HepG2 (cell line): ENCODE measurements around the gene MAPK8IP3. TPM values are rescaled to one million over a fixed set of nuclear protein-coding genes. Genes with fewer than 3 reads are reported as not detected.

Experiments
- ATAC-seq: fragments of 200-7000 bp; cut with Tn5 transposase; 3 replicates; pipeline ENCODE4 v1.9.1; 2020; ENCODE audit warnings: mild to moderate bottlenecking, moderate library complexity
- BruUV-seq: library from RNA; stranded (reverse); fragments of 400-500 nt; replicated peaks from 2 replicates; lab custom pipeline; 2021; lab: Mats Ljungman, UMichigan
- CTCF ChIA-PET: fragments of 300-600 bp; formaldehyde crosslinking; extraction: SDS; loops from one replicate; lab custom pipeline; 2021; ENCODE audit warnings: low total read pairs, inconsistent platforms, low intra/inter-chr PET ratio; lab: Yijun Ruan, JAX
- POLR2A ChIA-PET: fragments of 350-600 bp; sonication (Branson Sonifier 250); formaldehyde crosslinking; loops from one replicate; lab custom pipeline; 2020; ENCODE audit warnings: antibody characterized with exemption, inconsistent platforms; lab: Yijun Ruan, JAX
- DNase-seq: peaks from one replicate; pipeline ENCODE4 v3.0.0-alpha.2; 2015; ENCODE audit warnings: low spot score
- FAIRE-seq: peaks from 3 replicates; lab custom pipeline; 2011; peaks lifted over from hg19 to GRCh38; lab: Jason Lieb, UNC
- H2AFZ ChIP-seq: one replicate; pipeline ENCODE4 v1.6.1; 2011; ENCODE audit warnings: low read length, inconsistent platforms
- H3K27ac ChIP-seq: fragments of 300-600 bp; 3 replicates; pipeline ENCODE4 v1.8.0; 2011; ENCODE audit warnings: mixed run types, mild to moderate bottlenecking, mixed read lengths, low read length, inconsistent platforms; ENCODE audit not compliant: insufficient read depth; ENCODE audit errors: extremely low read length
- H3K27me3 ChIP-seq, 2 experiments: fragments of 200-600 bp in 1 of 2; 2 replicates in 1 of 2; 3 replicates in 1 of 2; pipeline versions ENCODE4 v1.6.0 to v1.8.0; 2011; ENCODE audit warnings: low read length in 2 of 2, mild to moderate bottlenecking in 2 of 2, moderate library complexity in 2 of 2, inconsistent platforms in 1 of 2; ENCODE audit not compliant: insufficient read depth in 2 of 2, control insufficient read depth in 1 of 2
- H3K36me3 ChIP-seq, 2 experiments: fragments of 200-600 bp in 1 of 2; replicated peaks in 1 of 2; 2 replicates in 1 of 2; 3 replicates in 1 of 2; pipeline versions ENCODE4 v1.5.1 to v1.8.0; 2011; ENCODE audit warnings: low read length in 2 of 2, inconsistent platforms in 1 of 2; ENCODE audit not compliant: insufficient read depth in 2 of 2, control insufficient read depth in 1 of 2
- H3K4me1 ChIP-seq: 2 replicates; pipeline ENCODE4 v1.5.1; 2012; ENCODE audit warnings: low read length, inconsistent platforms; ENCODE audit not compliant: insufficient read depth
- H3K4me2 ChIP-seq: 2 replicates; pipeline ENCODE4 v1.6.0; 2011; ENCODE audit warnings: low read depth, low read length, inconsistent platforms
- H3K4me3 ChIP-seq, 3 experiments: fragments of 200-600 bp in 1 of 3; sonication (generic), shearing (Covaris generic) in 1 of 3; replicated peaks in 1 of 3; 2 replicates each; pipeline ENCODE4 v1.5.1; 2011 to 2016; ENCODE audit warnings: low read length in 3 of 3, inconsistent platforms in 2 of 3, low read depth in 2 of 3, mild to moderate bottlenecking in 2 of 3, control low read depth in 1 of 3, mixed read lengths in 1 of 3; ENCODE audit not compliant: insufficient read depth in 1 of 3
- H3K79me2 ChIP-seq: one replicate; pipeline ENCODE4 v1.6.1; 2011; ENCODE audit warnings: low read length, inconsistent platforms; ENCODE audit not compliant: insufficient read depth
- H3K9ac ChIP-seq: 2 replicates; pipeline ENCODE4 v1.6.0; 2011; ENCODE audit warnings: mild to moderate bottlenecking, low read depth, low read length, inconsistent platforms; ENCODE audit not compliant: insufficient read depth
- H3K9me3 ChIP-seq: 2 replicates; pipeline ENCODE4 v1.5.1; 2012; ENCODE audit warnings: mild to moderate bottlenecking, low read length
- H4K20me1 ChIP-seq: 2 replicates; pipeline ENCODE4 v1.6.0; 2011; ENCODE audit warnings: inconsistent platforms, mild to moderate bottlenecking, low read length, moderate library complexity; ENCODE audit not compliant: insufficient read depth
- EEA1 ChIP-seq: sonication (generic); formaldehyde crosslinking; IDR thresholded peaks from 2 replicates; pipeline ENCODE4 v1.5.1; 2020; ENCODE audit warnings: mild to moderate bottlenecking, missing genetic modification reagents, borderline replicate concordance
- KDM2A ChIP-seq: sonication (generic); formaldehyde crosslinking; IDR thresholded peaks from 2 replicates; pipeline ENCODE4 v1.4.0; 2020; ENCODE audit warnings: low read depth, missing genetic modification reagents, borderline replicate concordance
- NFATC3 ChIP-seq: sonication (generic); formaldehyde crosslinking; IDR thresholded peaks from 2 replicates; pipeline ENCODE4 v1.5.1; 2020; ENCODE audit warnings: mild to moderate bottlenecking, missing genetic modification reagents
- NONO ChIP-seq, 2 experiments: fragments of 450-650 bp in 1 of 2; sonication (generic) in 1 of 2; formaldehyde crosslinking in 1 of 2; IDR thresholded peaks in 1 of 2; conservative IDR thresholded peaks in 1 of 2; 2 replicates each; pipeline versions ENCODE4 v1.6.1 to v1.8.0; 2017 to 2022; ENCODE audit warnings: mild to moderate bottlenecking in 1 of 2, missing genetic modification reagents in 1 of 2, moderate library complexity in 1 of 2
- PITX1 ChIP-seq: sonication (generic); formaldehyde crosslinking; IDR thresholded peaks from 2 replicates; pipeline ENCODE4 v1.5.1; 2020; ENCODE audit warnings: mild to moderate bottlenecking, missing genetic modification reagents
- POLR2G ChIP-seq: fragments of 200-400 bp; formaldehyde crosslinking; IDR thresholded peaks from 2 replicates; pipeline ENCODE4 v1.6.1; 2018; ENCODE audit warnings: mild to moderate bottlenecking, low read depth, low read length, moderate library complexity
- PRPF4 ChIP-seq: fragments of 200-400 bp; formaldehyde crosslinking; IDR thresholded peaks from 2 replicates; pipeline ENCODE4 v1.6.1; 2016; ENCODE audit warnings: low read length, low read depth; ENCODE audit not compliant: poor library complexity, severe bottlenecking
- RBM39 ChIP-seq: fragments of 200-400 bp; formaldehyde crosslinking; IDR thresholded peaks from one replicate; pipeline ENCODE4 v1.6.1; 2018; ENCODE audit warnings: antibody characterized with exemption, mild to moderate bottlenecking, low read depth, low read length; ENCODE audit not compliant: poor library complexity, severe bottlenecking
- ZFAT ChIP-seq: sonication (generic); formaldehyde crosslinking; conservative IDR thresholded peaks from 2 replicates; pipeline ENCODE4 v1.8.1; 2023; ENCODE audit warnings: missing genetic modification reagents, inconsistent platforms
- ZMAT3 ChIP-seq: sonication (generic); formaldehyde crosslinking; conservative IDR thresholded peaks from 2 replicates; pipeline ENCODE4 v1.7.0; 2021; ENCODE audit warnings: missing genetic modification reagents
- ZNF225 ChIP-seq: sonication (generic); formaldehyde crosslinking; IDR thresholded peaks from 2 replicates; pipeline ENCODE4 v1.4.0; 2020; ENCODE audit warnings: mild to moderate bottlenecking, missing genetic modification reagents
- ZNF30 ChIP-seq: sonication (generic); formaldehyde crosslinking; IDR thresholded peaks from 2 replicates; pipeline ENCODE4 v1.5.0; 2020; ENCODE audit warnings: mild to moderate bottlenecking, missing genetic modification reagents
- ZNF569 ChIP-seq: sonication (generic); formaldehyde crosslinking; IDR thresholded peaks from 2 replicates; pipeline ENCODE4 v1.5.0; 2020; ENCODE audit warnings: mild to moderate bottlenecking, missing genetic modification reagents, moderate library complexity, borderline replicate concordance
- ZNF713 ChIP-seq: sonication (generic); formaldehyde crosslinking; IDR thresholded peaks from 2 replicates; pipeline ENCODE4 v1.4.0; 2020; ENCODE audit warnings: mild to moderate bottlenecking, missing genetic modification reagents
- WGBS: methylation state at CpG from one replicate; pipeline ENCODE4 v1.1.6; 2017; ENCODE audit warnings: low lambda C conversion rate; 5-methylcytosine and 5-hydroxymethylcytosine counted together
- in situ Hi-C: cut with HindIII; loops from 2 replicates; pipeline ENCODE4 v1.10.0; 2017; ENCODE audit warnings: low pct_unique_long_range_greater_than_20kb; ENCODE audit not compliant: extremely low pct_ligation_motif_present
- intact Hi-C: fragments of 100-400 bp; cut with micrococcal nuclease; formaldehyde crosslinking; loops from one replicate; pipeline ENCODE4 v1.10.0; 2022; ENCODE audit not compliant: unreplicated experiment
- polyA plus RNA-seq, 8 experiments: library from polyadenylated mRNA; depleted of rRNA in 3 of 8; stranded (reverse) in 7 of 8; unstranded in 1 of 8; fragments of >200 nt; fragmentation: Illumina TruSeq in 4 of 8; extraction: Trizol in 4 of 8; gene quantifications; 2 replicates each; pipeline versions ENCODE4 v1.2.1 to v1.2.3, GENCODE V29; 2011 to 2016; ENCODE audit warnings: low read depth in 4 of 8, missing spikeins in 1 of 8, mixed read lengths in 1 of 8; ENCODE audit not compliant: insufficient read depth in 1 of 8
- total RNA-seq, 5 experiments: library from RNA; depleted of rRNA; stranded (reverse); fragments of >200 nt; fragmentation: Illumina TruSeq; extraction: Trizol; gene quantifications; 2 replicates each; pipeline ENCODE4 v1.2.3, GENCODE V29; 2016; ENCODE audit warnings: low read depth in 1 of 5
- TF ChIP-seq, protein P1 (sequence below): IDR thresholded peaks from 2 replicates; pipeline ENCODE4 v1.6.1; 2018; ENCODE audit warnings: missing genetic modification reagents, mild to moderate bottlenecking, missing compliant biosample characterization
- TF ChIP-seq, protein P2 (sequence below), 2 experiments: sonication (generic) in 1 of 2; formaldehyde crosslinking in 1 of 2; IDR thresholded peaks; 2 replicates each; pipeline versions ENCODE4 v1.5.1 to v1.6.1; 2011 to 2020; ENCODE audit warnings: borderline replicate concordance in 1 of 2, low read depth in 1 of 2, low read length in 1 of 2, mild to moderate bottlenecking in 1 of 2, missing genetic modification reagents in 1 of 2, moderate library complexity in 1 of 2
- TF ChIP-seq, protein P3 (sequence below): sonication (generic); formaldehyde crosslinking; conservative IDR thresholded peaks from 2 replicates; pipeline ENCODE4 v1.8.0; 2022; ENCODE audit warnings: mild to moderate bottlenecking, moderate library complexity, missing genetic modification reagents

MAPK8IP3 gene
- total and polyA plus RNA-seq, 2 of the 13 experiments (the other 11 are each of a cell fraction or from before 2014, with no cell fraction given): 25.1 to 41.7 TPM

DNA sequence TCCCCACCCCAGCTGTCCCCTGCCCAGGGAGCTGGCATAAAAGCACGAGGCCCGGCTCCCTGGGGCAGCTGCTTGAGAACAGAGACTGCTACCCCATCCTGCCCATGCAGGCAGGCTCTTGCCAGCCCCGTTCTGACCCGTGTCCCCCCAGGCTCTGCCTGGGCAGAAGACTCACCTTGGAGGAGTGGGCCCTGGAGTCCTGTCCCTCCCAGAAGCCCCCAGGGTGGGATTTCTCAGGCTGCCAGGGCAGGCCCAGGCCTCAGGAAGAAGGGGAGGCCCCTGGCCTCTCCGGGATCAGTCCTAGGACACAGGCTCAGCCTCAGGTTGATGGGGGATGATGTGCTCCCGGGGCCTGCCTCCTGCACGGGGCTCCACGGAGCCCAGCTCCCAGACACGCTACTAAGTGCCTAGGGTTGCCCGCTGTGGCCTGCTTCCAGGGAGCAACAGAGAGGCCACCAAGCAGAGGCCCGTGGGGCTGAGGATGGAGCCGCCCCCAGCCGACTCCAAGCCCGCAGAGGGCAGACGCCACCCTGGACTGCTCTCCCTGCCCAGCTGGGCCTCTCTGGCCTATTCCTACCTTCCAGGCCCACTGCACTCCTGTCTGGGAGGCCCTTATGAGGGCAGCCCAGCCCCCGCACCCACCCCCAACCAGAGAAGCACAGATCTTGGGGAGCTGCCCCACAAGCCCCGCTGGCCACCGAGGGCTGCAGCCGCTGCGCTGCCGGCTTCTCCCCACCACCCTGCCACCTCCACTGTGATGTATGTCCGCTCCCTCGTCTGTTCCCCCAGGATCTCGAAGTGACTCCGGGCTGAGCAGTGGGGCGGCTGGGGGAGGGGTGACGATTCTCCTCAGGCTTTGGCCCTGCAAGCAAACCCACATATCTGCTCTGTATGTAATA lies 63.7 kb downstream of the MAPK8IP3 start:
- POLR2A ChIA-PET: interaction anchor here (2.7 kb wide), 1 partner anchor 13 kb away, joined by 7 read pairs; the partner anchor contains the start of genes NUBP2 and SPSB3
- H4K20me1 ChIP-seq: no peaks in the 10 kb centered on the region
- BruUV-seq: no TSS peak
- intact Hi-C loops (loop anchor here (5.0 kb wide), 1 partner anchor 43 kb away; no protein-coding TSS in a partner anchor), in situ Hi-C loops (no loop called here)
- no peak overlapping the region for H2AFZ ChIP-seq
- no peak overlapping the region for H3K27ac ChIP-seq
- no peaks in the 10 kb centered on the region for H3K9me3 ChIP-seq
- over 99% methylated on average over 11 of the region's 27 CpGs for WGBS
- CTCF ChIA-PET: no interaction called here
- H3K27me3 ChIP-seq: no peaks in the 10 kb centered on the region; a peak in 1 of 5 replicates
- H3K9ac ChIP-seq: no peak overlapping the region
- H3K79me2 ChIP-seq: peaks cover 24% of the 10 kb centered on the region
- peaks cover 7% of the 10 kb centered on the region for H3K4me1 ChIP-seq
- no peak overlapping the region for H3K4me3 ChIP-seq
- no peak for ATAC-seq
- FAIRE-seq: no peak
- H3K36me3 ChIP-seq: peaks cover 13 to 24% of the 10 kb centered on the region in 2 experiments; a peak in 4 of 5 replicates
- DNase-seq: no peak
- H3K4me2 ChIP-seq: no peak overlapping the region
- 0 out of 2 replicates have a peak, but pooled peaks have one; percentile 20 for TF ChIP-seq KDM2A (CRISPR knock-in tag)
- TF ChIP-seq ZNF569 (CRISPR knock-in tag): no peak
- TF ChIP-seq, protein P1, sequence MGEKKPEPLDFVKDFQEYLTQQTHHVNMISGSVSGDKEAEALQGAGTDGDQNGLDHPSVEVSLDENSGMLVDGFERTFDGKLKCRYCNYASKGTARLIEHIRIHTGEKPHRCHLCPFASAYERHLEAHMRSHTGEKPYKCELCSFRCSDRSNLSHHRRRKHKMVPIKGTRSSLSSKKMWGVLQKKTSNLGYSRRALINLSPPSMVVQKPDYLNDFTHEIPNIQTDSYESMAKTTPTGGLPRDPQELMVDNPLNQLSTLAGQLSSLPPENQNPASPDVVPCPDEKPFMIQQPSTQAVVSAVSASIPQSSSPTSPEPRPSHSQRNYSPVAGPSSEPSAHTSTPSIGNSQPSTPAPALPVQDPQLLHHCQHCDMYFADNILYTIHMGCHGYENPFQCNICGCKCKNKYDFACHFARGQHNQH (CRISPR knock-in tag): no peak
- TF ChIP-seq PITX1: no peak
- TF ChIP-seq POLR2G: peak; percentile 45; the same call in 1 of the 2 replicates
- no peak for TF ChIP-seq NFATC3 (CRISPR knock-in tag)
- TF ChIP-seq ZNF713 (CRISPR knock-in tag): no peak
- no peak for TF ChIP-seq ZFAT
- TF ChIP-seq ZNF225 (CRISPR knock-in tag): no peak
- no peak for TF ChIP-seq NONO (IDR thresholded peaks at IDR 0.05)
- peak; percentile 36; the same call in 1 of the 2 replicates for TF ChIP-seq NONO (CRISPR knock-in tag; conservative IDR thresholded peaks at IDR 0.05)
- TF ChIP-seq, protein P2, sequence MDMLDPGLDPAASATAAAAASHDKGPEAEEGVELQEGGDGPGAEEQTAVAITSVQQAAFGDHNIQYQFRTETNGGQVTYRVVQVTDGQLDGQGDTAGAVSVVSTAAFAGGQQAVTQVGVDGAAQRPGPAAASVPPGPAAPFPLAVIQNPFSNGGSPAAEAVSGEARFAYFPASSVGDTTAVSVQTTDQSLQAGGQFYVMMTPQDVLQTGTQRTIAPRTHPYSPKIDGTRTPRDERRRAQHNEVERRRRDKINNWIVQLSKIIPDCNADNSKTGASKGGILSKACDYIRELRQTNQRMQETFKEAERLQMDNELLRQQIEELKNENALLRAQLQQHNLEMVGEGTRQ (IDR thresholded peaks at IDR 0.05; ENCODE audit: low read depth, low read length): no peak
- TF ChIP-seq, protein P2 (CRISPR knock-in tag; IDR thresholded peaks at IDR 0.05; ENCODE audit: borderline replicate concordance): no peak
- no peak for TF ChIP-seq EEA1 (CRISPR knock-in tag)
- TF ChIP-seq RBM39: peak; percentile 3
- TF ChIP-seq ZNF30 (CRISPR knock-in tag): no peak
- no peak for TF ChIP-seq ZMAT3
- TF ChIP-seq, protein P3, sequence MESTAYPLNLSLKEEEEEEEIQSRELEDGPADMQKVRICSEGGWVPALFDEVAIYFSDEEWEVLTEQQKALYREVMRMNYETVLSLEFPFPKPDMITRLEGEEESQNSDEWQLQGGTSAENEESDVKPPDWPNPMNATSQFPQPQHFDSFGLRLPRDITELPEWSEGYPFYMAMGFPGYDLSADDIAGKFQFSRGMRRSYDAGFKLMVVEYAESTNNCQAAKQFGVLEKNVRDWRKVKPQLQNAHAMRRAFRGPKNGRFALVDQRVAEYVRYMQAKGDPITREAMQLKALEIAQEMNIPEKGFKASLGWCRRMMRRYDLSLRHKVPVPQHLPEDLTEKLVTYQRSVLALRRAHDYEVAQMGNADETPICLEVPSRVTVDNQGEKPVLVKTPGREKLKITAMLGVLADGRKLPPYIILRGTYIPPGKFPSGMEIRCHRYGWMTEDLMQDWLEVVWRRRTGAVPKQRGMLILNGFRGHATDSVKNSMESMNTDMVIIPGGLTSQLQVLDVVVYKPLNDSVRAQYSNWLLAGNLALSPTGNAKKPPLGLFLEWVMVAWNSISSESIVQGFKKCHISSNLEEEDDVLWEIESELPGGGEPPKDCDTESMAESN: no peak
- peak; percentile 31 for TF ChIP-seq PRPF4
